NOMO-1 treated with DMSO at 0.1 percent for 48 hours (cell line): ENCODE measurements around the gene SYDE1.
"Not testable (repeated sequence)": the region's sequence is repeated elsewhere in the genome, so short reads cannot be mapped to it uniquely, and the experiment has no call there.

Experiments
- DNase-seq: peaks from one replicate; lab custom pipeline; 2025; ENCODE audit not compliant: unreplicated experiment; lab: John Stamatoyannopoulos, UW

Gene SYDE1, protein sequence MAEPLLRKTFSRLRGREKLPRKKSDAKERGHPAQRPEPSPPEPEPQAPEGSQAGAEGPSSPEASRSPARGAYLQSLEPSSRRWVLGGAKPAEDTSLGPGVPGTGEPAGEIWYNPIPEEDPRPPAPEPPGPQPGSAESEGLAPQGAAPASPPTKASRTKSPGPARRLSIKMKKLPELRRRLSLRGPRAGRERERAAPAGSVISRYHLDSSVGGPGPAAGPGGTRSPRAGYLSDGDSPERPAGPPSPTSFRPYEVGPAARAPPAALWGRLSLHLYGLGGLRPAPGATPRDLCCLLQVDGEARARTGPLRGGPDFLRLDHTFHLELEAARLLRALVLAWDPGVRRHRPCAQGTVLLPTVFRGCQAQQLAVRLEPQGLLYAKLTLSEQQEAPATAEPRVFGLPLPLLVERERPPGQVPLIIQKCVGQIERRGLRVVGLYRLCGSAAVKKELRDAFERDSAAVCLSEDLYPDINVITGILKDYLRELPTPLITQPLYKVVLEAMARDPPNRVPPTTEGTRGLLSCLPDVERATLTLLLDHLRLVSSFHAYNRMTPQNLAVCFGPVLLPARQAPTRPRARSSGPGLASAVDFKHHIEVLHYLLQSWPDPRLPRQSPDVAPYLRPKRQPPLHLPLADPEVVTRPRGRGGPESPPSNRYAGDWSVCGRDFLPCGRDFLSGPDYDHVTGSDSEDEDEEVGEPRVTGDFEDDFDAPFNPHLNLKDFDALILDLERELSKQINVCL

DNA sequence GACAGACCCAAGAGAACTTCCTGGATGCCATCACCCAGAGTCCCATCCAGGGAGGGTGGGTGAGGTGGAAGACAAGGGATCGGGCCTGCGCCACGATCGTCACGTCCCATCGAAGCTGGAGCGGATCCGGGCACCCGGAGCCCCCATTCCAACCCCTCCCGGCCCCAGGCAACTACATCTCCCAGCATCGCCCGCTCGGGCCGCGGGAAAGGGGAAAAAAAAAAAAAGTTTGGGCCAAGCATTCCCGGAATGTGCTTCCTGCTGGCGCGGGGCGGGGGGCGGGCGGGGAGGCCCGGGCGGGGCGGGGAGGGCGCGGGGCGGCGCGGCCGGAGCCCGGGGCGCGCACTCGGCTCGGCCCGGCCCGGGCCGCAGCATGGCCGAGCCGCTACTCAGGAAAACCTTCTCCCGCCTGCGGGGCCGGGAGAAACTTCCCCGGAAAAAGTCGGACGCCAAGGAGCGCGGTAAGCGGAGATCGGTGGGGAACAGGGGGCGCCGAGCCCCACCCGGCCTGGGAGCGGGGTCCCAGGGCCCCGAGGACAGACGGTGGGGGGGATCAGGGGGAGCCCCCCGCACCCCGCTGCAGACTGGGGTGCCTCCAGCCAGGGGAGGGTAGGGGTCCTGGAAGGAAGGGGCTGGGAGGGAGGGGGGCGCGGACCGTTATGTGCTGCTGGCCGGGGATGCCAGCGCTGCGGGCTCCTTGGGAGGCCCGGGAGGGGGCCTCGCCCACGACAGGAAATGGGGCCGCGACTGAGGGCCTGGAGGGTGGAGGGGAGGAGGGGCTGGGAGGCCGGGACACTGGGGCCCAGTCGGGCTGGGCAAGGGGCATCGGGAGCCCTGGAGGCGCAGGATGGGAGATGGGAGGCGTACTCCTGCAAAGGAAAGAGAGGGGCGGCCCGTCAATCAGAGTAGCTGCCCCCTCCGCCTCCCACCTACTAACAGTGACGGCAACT is at the start of gene SYDE1:
Gene SYDE1, plus strand, starts transcription at position 341 of the 950 bp plus-strand sequence. Its CDS starts 33 bp downstream, at position 374.
- DNase-seq = no peak

DNA sequence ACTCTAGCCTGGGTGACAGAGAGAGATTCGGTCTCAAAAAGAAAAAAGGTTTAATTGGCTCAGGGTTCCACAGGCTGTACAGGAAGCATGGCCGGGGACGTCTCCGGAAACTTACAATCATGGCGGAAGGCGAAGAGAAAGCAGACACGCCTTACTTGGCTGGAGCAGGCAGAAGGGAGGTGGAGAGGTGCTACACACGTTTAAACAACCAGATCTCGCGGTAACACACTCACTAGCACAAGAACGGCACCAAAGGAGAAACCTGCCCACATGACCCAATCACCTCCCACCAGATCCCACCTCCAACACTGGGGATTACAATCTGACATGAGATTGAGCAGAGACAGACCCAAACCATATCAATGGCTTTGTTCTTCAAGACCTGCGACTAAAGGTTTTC is 45.2 kb upstream of the SYDE1 start:
- no peak for DNase-seq

- DNase-seq = not testable (repeated sequence)
Observed at GRCh38 chr19:15070386-15070785, 36.8 kb upstream of the SYDE1 start.

DNA sequence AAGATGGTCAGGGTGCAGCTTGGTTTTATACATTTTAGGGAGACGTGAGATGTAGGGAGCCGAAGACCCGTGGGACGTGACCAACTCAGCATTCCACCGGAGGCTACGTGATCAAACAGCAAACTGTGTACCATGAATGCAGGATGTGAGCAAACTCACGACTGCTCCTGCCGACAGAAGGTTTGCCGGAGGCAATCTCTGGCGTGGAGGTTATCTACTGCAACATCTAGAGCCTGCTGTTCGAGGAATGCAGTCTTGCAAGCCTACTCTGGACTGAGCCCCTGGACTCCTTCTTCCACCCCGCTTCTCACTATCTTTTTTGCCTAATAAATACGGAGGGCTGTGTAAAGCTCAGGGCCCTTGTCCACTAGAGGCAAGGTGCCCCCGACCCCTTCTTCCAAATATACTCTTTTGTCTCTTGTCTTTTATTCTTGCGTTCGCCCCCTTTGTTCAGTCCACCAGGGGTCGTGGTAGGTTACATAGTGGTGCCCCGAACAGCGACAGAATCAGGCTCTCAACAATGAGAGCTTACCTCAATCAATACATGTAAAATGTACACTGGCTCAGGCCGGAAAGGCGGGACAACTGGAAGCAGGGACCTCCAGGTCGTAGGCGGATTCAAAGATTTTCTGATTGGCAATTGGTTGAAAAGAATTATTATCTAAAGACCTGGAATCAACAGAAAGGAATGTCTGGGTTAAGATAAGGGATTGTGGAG is 34.1 kb upstream of the SYDE1 start:
- DNase-seq = no peak

- DNase-seq = no peak
Observed at GRCh38 chr19:15074371-15074770, 32.8 kb upstream of the SYDE1 start.

DNA sequence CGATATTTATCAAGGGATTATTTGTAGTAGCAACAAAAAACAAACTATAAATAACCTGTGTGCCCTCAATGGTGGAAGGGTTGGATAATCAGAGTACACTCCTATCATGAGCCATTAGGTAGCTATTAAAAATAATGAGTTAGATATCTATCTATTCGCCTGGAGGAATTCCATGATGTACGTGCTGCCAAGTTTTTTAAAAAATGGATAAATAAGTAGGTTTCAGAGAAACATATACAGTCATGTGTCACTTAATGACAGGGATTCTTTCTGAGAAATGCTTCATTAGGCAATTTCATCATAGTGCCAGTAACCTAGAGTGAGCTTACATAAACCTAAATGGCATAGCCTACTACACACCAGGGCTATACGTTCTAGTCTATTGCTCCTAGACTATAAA is 31.4 kb upstream of the SYDE1 start:
- no peak for DNase-seq

- DNase-seq = not testable (repeated sequence)
Observed at GRCh38 chr19:15080002-15080401, 27.2 kb upstream of the SYDE1 start.

GRCh38 chr19:15081911-15082310 is 25.3 kb upstream of the SYDE1 start, which contains the start of gene OR1I1:
Gene OR1I1, plus strand, starts transcription at chr19:15082211. Its CDS starts 4,855 bp downstream, at chr19:15087066.
- no peak for DNase-seq

DNA sequence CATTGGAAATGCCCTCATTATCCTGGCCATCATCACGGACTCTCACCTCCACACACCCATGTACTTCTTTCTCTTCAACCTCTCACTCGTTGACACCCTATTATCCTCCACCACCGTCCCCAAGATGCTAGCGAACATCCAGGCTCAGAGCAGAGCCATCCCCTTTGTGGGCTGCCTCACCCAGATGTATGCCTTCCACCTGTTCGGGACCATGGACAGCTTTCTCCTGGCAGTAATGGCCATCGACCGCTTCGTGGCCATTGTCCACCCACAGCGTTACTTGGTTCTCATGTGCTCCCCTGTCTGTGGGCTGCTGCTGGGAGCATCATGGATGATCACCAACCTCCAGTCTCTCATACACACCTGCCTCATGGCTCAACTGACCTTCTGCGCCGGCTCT is 20.0 kb upstream of the SYDE1 start:
- DNase-seq = no peak

- peak; percentile 58 for DNase-seq
Observed at GRCh38 chr19:15091918-15092753, 15.1 kb upstream of the SYDE1 start.

- DNase-seq = no peak
Observed at GRCh38 chr19:15093001-15093400, 14.2 kb upstream of the SYDE1 start.

DNA sequence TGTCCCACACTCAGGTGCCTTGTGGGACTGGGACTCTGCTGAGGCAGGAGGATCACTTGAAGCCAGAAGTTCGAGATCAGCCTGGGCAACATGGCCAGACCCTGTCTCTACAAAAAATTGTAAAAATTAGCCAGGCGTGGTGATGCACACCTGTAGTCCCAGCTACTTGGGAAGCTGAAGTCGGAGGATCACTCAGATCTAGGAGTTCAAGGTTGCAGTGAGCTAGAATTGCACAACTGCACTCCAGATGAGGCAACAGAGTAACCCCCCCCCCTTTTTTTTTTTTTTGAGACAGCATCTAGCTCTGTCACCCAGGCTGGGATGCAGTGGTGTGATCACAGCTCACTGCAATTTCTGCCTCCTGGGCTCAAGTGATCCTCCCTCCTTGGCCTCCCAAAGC is 11.0 kb upstream of the SYDE1 start:
- no peak for DNase-seq

- DNase-seq = not testable (repeated sequence)
Observed at GRCh38 chr19:15097980-15098379, 9.2 kb upstream of the SYDE1 start.

DNA sequence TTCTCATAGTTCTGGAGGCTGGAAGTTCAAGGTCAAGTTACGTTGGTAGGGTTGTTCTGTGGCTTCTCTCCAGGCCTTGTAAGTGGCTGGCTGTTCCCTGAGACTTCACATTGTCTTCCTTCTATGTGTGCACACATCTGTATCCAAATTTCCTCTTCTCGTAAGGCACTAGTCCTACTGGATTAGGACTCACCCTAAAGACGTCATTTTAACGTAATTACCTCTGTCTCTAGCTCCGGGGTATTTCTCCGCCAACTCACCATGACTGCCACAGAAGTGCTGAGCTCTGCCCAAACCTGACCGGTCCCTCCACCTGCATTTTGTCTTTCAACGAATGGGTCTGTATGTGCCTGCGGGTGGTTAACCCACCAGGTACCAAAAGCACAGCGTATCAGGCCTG is 8.7 kb upstream of the SYDE1 start:
- DNase-seq = no peak

DNA sequence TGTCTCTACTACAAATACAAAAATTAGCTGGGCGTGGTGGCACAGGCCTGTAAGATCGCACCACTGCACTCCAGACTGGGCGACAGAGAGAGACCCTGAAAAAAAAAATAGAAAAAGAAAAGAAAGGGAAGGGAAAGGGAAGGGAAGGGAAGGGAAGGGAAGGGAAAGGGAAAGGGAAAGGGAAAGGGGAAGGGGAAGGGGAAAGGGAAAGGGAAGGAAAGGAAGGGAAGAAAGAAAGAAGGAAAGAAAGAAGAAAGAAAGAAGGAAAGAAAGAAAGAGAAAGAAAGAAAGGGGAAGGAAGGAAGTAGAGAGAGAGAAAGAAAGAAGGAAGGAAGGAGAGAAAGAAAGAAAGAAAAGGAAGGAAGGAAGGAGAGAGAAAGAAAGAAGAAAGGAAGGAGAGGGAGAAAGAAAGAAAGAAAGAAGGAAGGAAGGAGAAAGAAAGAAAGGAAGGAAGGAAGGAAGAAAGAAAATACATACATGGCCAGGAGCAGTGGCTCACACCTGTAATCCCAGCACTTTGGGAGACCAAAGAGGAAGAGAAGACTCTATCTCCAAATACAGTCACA is 8.1 kb upstream of the SYDE1 start:
- DNase-seq = no peak

DNA sequence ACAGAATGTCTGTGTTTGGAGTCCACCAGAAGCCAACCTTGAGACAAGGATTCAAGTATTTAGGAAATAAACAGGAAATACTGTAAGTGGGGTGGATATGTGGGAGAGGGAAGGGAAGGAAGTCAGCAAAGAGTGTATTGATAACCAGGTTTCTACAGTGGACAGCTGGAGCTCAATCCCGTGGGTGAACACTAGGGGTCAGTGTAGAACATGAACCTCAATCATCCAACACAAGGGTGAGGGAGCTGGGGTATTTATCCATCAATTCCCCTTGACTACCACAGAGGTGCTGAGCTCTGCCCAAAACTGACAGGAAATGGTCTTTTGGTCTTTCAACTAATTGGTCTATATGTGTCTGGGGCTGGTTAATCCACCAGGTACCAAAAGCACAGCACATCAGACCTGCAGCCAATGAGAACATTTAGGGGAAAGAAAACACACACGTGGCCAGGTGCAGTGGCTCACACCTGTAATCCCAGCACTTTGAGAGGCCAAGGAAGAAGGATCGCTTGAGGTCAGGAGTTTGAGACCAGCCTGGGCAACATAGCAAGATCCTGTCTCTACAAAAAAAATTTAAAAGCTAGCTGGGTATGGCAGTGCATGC is 5.6 kb upstream of the SYDE1 start:
- DNase-seq = peak; percentile 32

GRCh38 chr19:15104003-15104402 is 3.2 kb upstream of the SYDE1 start:
- DNase-seq = no peak

DNA sequence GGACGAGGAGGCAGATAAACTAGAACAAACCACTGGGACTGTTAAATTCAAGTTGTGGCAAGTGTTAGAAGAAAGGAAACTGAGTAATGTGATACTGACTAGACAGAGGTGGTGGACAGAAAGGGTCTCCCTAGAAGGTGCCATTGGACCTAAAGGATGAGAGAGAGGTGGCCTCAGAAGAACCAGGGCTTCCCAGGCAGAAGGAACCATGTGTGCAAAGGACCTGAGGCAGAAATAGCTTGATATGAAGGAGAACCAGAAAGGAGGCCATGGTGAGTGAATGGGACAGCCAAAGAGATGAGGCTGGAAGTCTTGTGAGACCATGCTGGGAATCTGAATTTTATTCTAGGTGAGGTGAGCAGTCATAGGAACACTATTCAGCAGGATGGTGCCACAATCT is 2.8 kb upstream of the SYDE1 start:
- DNase-seq = no peak

- no peak for DNase-seq
Observed at GRCh38 chr19:15105044-15105443, 2.2 kb upstream of the SYDE1 start.
